Tibial nerve (tissue), 4 donors: ENCODE measurements around the gene CUL3. TPM values are rescaled to one million over a fixed set of nuclear protein-coding genes. Genes with fewer than 3 reads are reported as not detected.

Experiments used
- DNase-seq, 2 donors: peaks; one replicate each; pipeline ENCODE4 v3.0.0-alpha.2; 2019; ENCODE audit warnings: low spot score in 2 of 2
- H3K27ac ChIP-seq, 4 donors: fragments of 200-600 bp; sonication (generic) in 3 of 4; one replicate each; pipeline ENCODE4 v1.5.1; 2017 to 2019; ENCODE audit warnings: mild to moderate bottlenecking in 1 of 4
- H3K27me3 ChIP-seq, 2 donors: fragments of 200-600 bp; sonication (generic) in 1 of 2; one replicate each; pipeline versions ENCODE4 v1.5.1 to v1.6.0; 2017 to 2019
- H3K36me3 ChIP-seq, 3 donors: fragments of 200-600 bp; sonication (generic); one replicate each; pipeline ENCODE4 v1.5.1; 2018 to 2019
- H3K4me1 ChIP-seq, 4 donors: fragments of 200-600 bp; sonication (generic) in 3 of 4; one replicate each; pipeline ENCODE4 v1.5.1; 2017 to 2019
- H3K4me3 ChIP-seq, 4 donors: fragments of 200-600 bp; sonication (generic) in 3 of 4; one replicate each; pipeline ENCODE4 v1.5.1; 2017 to 2019; ENCODE audit warnings: mild to moderate bottlenecking in 1 of 4, moderate library complexity in 1 of 4
- H3K9me3 ChIP-seq, 4 donors: fragments of 200-600 bp; sonication (generic) in 3 of 4; one replicate each; pipeline ENCODE4 v1.5.1; 2017 to 2019
- EP300 ChIP-seq, 2 donors: sonication (generic); formaldehyde crosslinking; IDR thresholded peaks; one replicate each; pipeline ENCODE4 v1.6.1; 2017; ENCODE audit warnings: antibody characterized with exemption in 2 of 2, mild to moderate bottlenecking in 1 of 2
- POLR2A ChIP-seq, 2 donors: fragments of 450-650 bp; IDR thresholded peaks; one replicate each; pipeline ENCODE4 v1.6.1; 2017; ENCODE audit warnings: antibody characterized with exemption in 2 of 2, mild to moderate bottlenecking in 2 of 2, moderate library complexity in 2 of 2
- WGBS, 2 donors: methylation state at CpG; one replicate each; pipeline ENCODE4 v1.1.5; 2018; 5-methylcytosine and 5-hydroxymethylcytosine counted together
- total RNA-seq, 4 donors: library from RNA; depleted of rRNA; stranded (reverse); fragments of >200 nt; gene quantifications; one replicate each; pipeline ENCODE4 v1.1.0, GENCODE V29; 2016
- TF ChIP-seq, protein P1 (sequence below), 5 experiments: fragments of 200-600 bp in 3 of 5; fragments of 450-650 bp in 2 of 5; sonication (generic) in 3 of 5; IDR thresholded peaks; one replicate each; pipeline ENCODE4 v1.5.1; 2016 to 2019; ENCODE audit warnings: antibody characterized with exemption in 5 of 5, mild to moderate bottlenecking in 3 of 5, moderate library complexity in 2 of 5

The CUL3 gene
- total RNA-seq, 4 donors from 2014 or later, result 63.0 to 72.2 (median 67.3) TPM

DNA sequence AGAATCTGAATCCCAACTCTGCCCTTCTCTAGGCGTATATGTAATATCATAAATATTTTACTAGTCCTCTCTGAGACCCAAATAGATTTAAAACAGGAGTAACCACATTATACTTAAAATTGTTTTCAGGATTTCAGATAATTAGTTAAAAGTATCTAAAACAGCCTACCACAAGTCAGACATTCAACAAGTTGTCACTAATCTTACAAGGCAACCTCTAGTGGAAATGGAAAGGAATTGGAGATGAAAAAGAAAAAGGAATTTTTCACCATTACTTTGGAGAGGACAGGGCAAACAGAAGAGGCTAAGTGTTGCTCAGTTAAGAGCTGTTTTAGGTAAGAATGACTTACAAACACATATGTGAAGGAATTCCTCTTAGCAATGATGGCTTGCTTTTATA, 11.4 kb downstream of the CUL3 start:
- Histone ChIP-seq H3K36me3 (no peaks in the 10 kb centered on the region), H3K27ac (no peak overlapping the region), H3K9me3 (no peaks in the 10 kb centered on the region), H3K4me3 (no peak overlapping the region), H3K27me3 (no peaks in the 10 kb centered on the region), H3K4me1 (peaks cover 0 to 98% (median 63%) of the 10 kb centered on the region in 4 donors)
- DNase-seq, result no peak
- TF ChIP-seq, protein P1, sequence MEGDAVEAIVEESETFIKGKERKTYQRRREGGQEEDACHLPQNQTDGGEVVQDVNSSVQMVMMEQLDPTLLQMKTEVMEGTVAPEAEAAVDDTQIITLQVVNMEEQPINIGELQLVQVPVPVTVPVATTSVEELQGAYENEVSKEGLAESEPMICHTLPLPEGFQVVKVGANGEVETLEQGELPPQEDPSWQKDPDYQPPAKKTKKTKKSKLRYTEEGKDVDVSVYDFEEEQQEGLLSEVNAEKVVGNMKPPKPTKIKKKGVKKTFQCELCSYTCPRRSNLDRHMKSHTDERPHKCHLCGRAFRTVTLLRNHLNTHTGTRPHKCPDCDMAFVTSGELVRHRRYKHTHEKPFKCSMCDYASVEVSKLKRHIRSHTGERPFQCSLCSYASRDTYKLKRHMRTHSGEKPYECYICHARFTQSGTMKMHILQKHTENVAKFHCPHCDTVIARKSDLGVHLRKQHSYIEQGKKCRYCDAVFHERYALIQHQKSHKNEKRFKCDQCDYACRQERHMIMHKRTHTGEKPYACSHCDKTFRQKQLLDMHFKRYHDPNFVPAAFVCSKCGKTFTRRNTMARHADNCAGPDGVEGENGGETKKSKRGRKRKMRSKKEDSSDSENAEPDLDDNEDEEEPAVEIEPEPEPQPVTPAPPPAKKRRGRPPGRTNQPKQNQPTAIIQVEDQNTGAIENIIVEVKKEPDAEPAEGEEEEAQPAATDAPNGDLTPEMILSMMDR (IDR thresholded peaks at IDR 0.05), result no peak
- TF ChIP-seq POLR2A (IDR thresholded peaks at IDR 0.05), result no peak
- TF ChIP-seq EP300 (IDR thresholded peaks at IDR 0.05), result no peak
- 93 to 94% methylated on average over 1 of the region's 1 CpG for WGBS, 2 donors

DNA sequence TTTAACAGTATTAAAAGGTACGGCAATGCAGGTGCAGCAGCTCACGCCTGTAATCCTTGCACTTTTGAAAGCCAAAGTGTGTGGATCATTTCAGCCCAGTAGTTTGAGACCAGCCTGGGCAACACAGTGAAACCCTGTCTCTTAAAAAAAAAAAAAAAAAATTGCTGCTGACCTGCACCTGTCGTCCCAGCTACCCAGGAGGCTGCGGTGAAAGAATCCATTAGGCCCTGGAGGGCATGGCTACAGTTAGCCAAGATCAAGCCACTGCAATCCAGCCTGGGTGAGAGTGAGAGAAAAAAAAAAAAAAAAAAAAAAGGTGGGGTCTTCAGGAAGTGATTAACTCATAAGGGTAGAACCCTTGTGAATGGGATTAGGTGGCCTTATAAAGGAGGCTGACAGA, 12.8 kb downstream of the CUL3 start:
- WGBS, 2 donors, result 85 to 91% methylated on average over 4 of the region's 4 CpGs
- H3K4me1 ChIP-seq, result peaks cover 0 to 91% (median 55%) of the 10 kb centered on the region in 4 donors
- no peak for DNase-seq
- no peak overlapping the region for H3K27ac ChIP-seq
- TF ChIP-seq POLR2A (IDR thresholded peaks at IDR 0.05) (no peak), EP300 (IDR thresholded peaks at IDR 0.05) (no peak)
- TF ChIP-seq, protein P1 (IDR thresholded peaks at IDR 0.05), result no peak
- no peaks in the 10 kb centered on the region for H3K9me3 ChIP-seq
- H3K4me3 ChIP-seq, result no peak overlapping the region
- H3K36me3 ChIP-seq, result no peaks in the 10 kb centered on the region
- H3K27me3 ChIP-seq, result no peaks in the 10 kb centered on the region

DNA sequence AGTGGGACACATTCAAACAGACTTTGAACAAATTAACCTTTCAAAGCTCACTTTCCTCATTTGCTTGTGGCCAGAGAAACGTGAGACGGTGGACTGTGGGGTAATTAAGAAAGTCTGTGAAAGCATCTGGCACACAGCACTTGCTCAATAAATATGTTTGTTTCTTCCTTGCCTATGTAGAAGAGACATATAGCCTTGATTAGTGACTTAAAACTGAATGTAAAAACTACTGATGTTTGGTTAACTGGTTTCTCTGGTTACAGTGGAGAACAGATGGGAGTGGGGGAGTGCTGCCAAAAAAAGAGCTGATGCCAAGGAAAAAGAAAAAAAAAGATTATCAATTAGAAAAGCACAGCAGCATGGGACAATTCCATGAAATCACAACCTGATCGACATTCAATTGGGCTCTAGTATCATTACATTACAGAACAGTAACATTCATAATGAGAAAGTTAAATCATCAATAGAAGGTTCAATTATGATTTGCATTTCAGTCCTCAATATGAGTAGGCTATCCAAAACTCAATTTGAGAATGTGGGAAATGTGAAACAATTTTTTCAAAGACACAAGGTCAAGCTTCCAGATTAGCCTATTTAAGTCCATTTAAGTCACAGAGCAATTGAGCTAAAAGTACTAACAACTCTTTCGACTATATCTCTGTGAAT, 14.7 kb downstream of the CUL3 start:
- WGBS, 2 donors, result 34 to 41% methylated on average over 4 of the region's 4 CpGs
- no peak for DNase-seq
- no peak overlapping the region for H3K4me3 ChIP-seq
- peak overlapping the region in 2 of 4 donors; percentile 40 to 51 for H3K27ac ChIP-seq
- TF ChIP-seq EP300 (IDR thresholded peaks at IDR 0.05) (no peak), POLR2A (IDR thresholded peaks at IDR 0.05) (no peak)
- TF ChIP-seq, protein P1 (IDR thresholded peaks at IDR 0.05), result no peak
- H3K27me3 ChIP-seq, result no peaks in the 10 kb centered on the region
- peaks cover 0 to 12% (median 0%) of the 10 kb centered on the region in 3 donors for H3K36me3 ChIP-seq
- peaks cover 0 to 12% (median 1%) of the 10 kb centered on the region in 4 donors for H3K9me3 ChIP-seq
- peaks cover 0 to 80% (median 46%) of the 10 kb centered on the region in 4 donors for H3K4me1 ChIP-seq

DNA sequence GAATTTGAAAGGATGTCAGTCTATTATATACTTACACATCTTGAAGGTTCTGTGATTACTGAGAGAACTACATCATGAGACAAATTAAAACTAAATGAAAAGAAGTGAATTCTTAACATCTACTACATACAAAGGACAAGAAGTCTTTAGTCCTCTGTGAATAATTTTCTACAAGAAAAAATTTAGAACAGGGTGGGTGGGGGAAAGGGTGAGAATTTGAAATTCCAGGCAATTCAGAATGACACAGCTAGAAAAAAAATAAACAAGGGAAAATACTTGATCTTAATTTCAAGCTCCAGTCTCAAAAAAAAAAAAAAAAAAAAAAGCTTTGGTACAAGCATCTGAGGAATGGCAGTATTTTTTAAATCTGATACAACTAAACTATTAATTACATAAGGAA, 15.5 kb downstream of the CUL3 start:
- peaks cover 0 to 12% (median 0%) of the 10 kb centered on the region in 3 donors for H3K36me3 ChIP-seq
- H3K4me1 ChIP-seq, result peaks cover 0 to 80% (median 39%) of the 10 kb centered on the region in 4 donors
- H3K27me3 ChIP-seq, result no peaks in the 10 kb centered on the region
- H3K9me3 ChIP-seq, result peaks cover 0 to 12% (median 1%) of the 10 kb centered on the region in 4 donors
- H3K27ac ChIP-seq, result peak overlapping the region in 2 of 4 donors; percentile 51 to 52
- no peak overlapping the region for H3K4me3 ChIP-seq
- no peak for TF ChIP-seq EP300 (IDR thresholded peaks at IDR 0.05)
- TF ChIP-seq POLR2A (IDR thresholded peaks at IDR 0.05), result no peak
- TF ChIP-seq, protein P1 (IDR thresholded peaks at IDR 0.05), result no peak
- DNase-seq, result no peak

DNA sequence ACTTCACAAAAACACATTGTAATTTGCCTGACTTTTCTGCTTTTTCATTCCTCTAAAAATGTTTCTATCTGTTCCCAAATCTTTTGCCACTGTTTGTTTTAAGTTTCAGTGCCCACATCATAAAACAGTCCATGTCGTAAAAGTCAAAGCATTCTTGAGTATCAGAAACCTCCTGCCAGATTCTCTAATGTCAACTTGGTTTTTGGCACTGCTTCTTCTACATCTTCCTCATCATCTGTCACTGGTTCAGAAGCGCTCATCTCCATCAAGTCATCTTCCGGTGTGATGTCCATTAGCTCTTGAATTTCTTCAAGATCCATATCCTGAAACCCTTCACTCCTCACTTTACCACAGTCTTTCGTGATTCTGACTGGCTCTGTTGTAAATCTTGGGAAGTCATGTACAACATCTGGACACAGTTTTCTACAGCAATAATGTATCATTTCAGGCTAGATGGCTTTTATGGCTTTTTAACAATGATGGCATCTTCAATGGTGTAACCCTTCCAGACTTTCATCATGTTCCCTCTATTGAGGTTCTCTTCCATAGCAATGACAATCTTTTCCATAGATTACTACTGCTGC, 19.6 kb downstream of the CUL3 start:
- Histone ChIP-seq H3K27ac (no peak overlapping the region), H3K4me3 (no peak overlapping the region), H3K36me3 (peaks cover 0 to 12% (median 0%) of the 10 kb centered on the region in 3 donors), H3K9me3 (peaks cover 0 to 12% (median 1%) of the 10 kb centered on the region in 4 donors), H3K4me1 (peaks cover 0 to 79% (median 34%) of the 10 kb centered on the region in 4 donors), H3K27me3 (no peaks in the 10 kb centered on the region)
- TF ChIP-seq, protein P1 (IDR thresholded peaks at IDR 0.05), result no peak
- TF ChIP-seq POLR2A (IDR thresholded peaks at IDR 0.05), result no peak
- no peak for TF ChIP-seq EP300 (IDR thresholded peaks at IDR 0.05)
- DNase-seq, result no peak
- WGBS, 2 donors, result 86 to 87% methylated on average over 4 of the region's 4 CpGs
